SK-N-SH (cell line): ENCODE measurements around the gene NAA38. TPM values are rescaled to one million over a fixed set of nuclear protein-coding genes. Genes with fewer than 3 reads are reported as not detected.
A peak's percentile ranks its signal among the peaks of the same experiment; 100 is the strongest.

Experiments used
- CTCF ChIA-PET: fragments of 300-600, 350-600 bp; formaldehyde crosslinking; extraction: SDS; loops from one replicate; lab custom pipeline; 2021; lab: Yijun Ruan, JAX
- POLR2A ChIA-PET: fragments of 350-600 bp; sonication (Branson Sonifier 250); formaldehyde crosslinking; extraction: SDS; loops from one replicate; lab custom pipeline; 2020; ENCODE audit warnings: antibody characterized with exemption, inconsistent platforms; lab: Yijun Ruan, JAX
- DNase-seq: peaks from one replicate; pipeline ENCODE4 v3.0.0; 2012
- H2AFZ ChIP-seq: fragments of 200-600 bp; sonication (generic); 2 replicates; pipeline ENCODE4 v1.8.1; 2016; ENCODE audit warnings: antibody characterized with exemption, mild to moderate bottlenecking, low read depth
- H3F3A ChIP-seq: fragments of 200-600 bp; sonication (generic); replicated peaks from 2 replicates; pipeline ENCODE3; 2016; ENCODE audit warnings: antibody characterized with exemption, mild to moderate bottlenecking; ENCODE audit not compliant: insufficient read depth
- H3K27ac ChIP-seq, 2 experiments: fragments of 200-500 bp in 1 of 2; fragments of 200-600 bp in 1 of 2; sonication (Bioruptor generic) in 1 of 2; sonication (generic), shearing (Covaris generic) in 1 of 2; 2 replicates each; pipeline versions ENCODE4 v1.5.1 to v1.6.1; 2014 to 2016; ENCODE audit warnings: low read depth in 2 of 2, inconsistent platforms in 1 of 2, low read length in 1 of 2, mild to moderate bottlenecking in 1 of 2, mixed read lengths in 1 of 2
- H3K27me3 ChIP-seq: fragments of 200-600 bp; sonication (generic), shearing (Covaris generic); 2 replicates; pipeline ENCODE4 v1.6.1; 2016; ENCODE audit warnings: mixed run types; ENCODE audit not compliant: insufficient read depth
- H3K36me3 ChIP-seq, 2 experiments: fragments of 200-500 bp in 1 of 2; fragments of 200-600 bp in 1 of 2; sonication (Bioruptor generic) in 1 of 2; sonication (generic) in 1 of 2; replicated peaks in 1 of 2; 2 replicates each; pipeline versions ENCODE3 to v1.5.1; 2014 to 2016; ENCODE audit warnings: low read length in 1 of 2, mild to moderate bottlenecking in 1 of 2; ENCODE audit not compliant: insufficient read depth in 2 of 2, control insufficient read depth in 1 of 2
- H3K4me1 ChIP-seq, 2 experiments: fragments of 200-500 bp in 1 of 2; fragments of 200-600 bp in 1 of 2; sonication (Bioruptor generic) in 1 of 2; sonication (generic), shearing (Covaris generic) in 1 of 2; 2 replicates each; pipeline versions ENCODE4 v1.5.1 to v1.6.1; 2014 to 2016; ENCODE audit warnings: low read depth in 1 of 2, low read length in 1 of 2, mixed run types in 1 of 2; ENCODE audit not compliant: insufficient read depth in 2 of 2, control insufficient read depth in 1 of 2
- H3K4me2 ChIP-seq: fragments of 200-600 bp; sonication (generic), shearing (Covaris generic); 2 replicates; pipeline ENCODE4 v1.6.1; 2017; ENCODE audit warnings: mixed run types
- H3K4me3 ChIP-seq, 2 experiments: fragments of 200-500 bp in 1 of 2; fragments of 200-600 bp in 1 of 2; sonication (Bioruptor generic) in 1 of 2; sonication (generic), shearing (Covaris generic) in 1 of 2; 2 replicates each; pipeline versions ENCODE4 v1.5.1 to v1.8.1; 2014 to 2016; ENCODE audit warnings: low read depth in 2 of 2, inconsistent platforms in 1 of 2, low read length in 1 of 2, mild to moderate bottlenecking in 1 of 2, mixed read lengths in 1 of 2, moderate library complexity in 1 of 2
- H3K79me2 ChIP-seq: fragments of 200-600 bp; sonication (generic); 2 replicates; pipeline ENCODE4 v1.8.1; 2017; ENCODE audit warnings: mild to moderate bottlenecking; ENCODE audit not compliant: insufficient read depth
- H3K9ac ChIP-seq: fragments of 200-600 bp; sonication (generic); 2 replicates; pipeline ENCODE4 v1.6.1; 2017; ENCODE audit warnings: mixed run types
- H3K9me2 ChIP-seq: fragments of 200-600 bp; sonication (generic); 2 replicates; pipeline ENCODE4 v1.6.1; 2017; ENCODE audit warnings: mixed run types
- H3K9me3 ChIP-seq: fragments of 200-600 bp; sonication (generic); 2 replicates; pipeline ENCODE4 v1.6.1; 2017; ENCODE audit warnings: mixed run types, mild to moderate bottlenecking, moderate library complexity
- H4K20me1 ChIP-seq: fragments of 200-600 bp; sonication (generic); 2 replicates; pipeline ENCODE4 v1.6.1; 2017; ENCODE audit warnings: mild to moderate bottlenecking, mixed run types; ENCODE audit not compliant: insufficient read depth
- EZH2phosphoT487 ChIP-seq: fragments of 200-600 bp; sonication (generic); IDR thresholded peaks from 2 replicates; pipeline ENCODE4 v1.6.1; 2017; ENCODE audit warnings: low read depth, mixed run types, mild to moderate bottlenecking, antibody characterized with exemption, moderate library complexity, borderline replicate concordance
- FOXJ3 ChIP-seq: sonication (generic); formaldehyde crosslinking; IDR thresholded peaks from 2 replicates; pipeline ENCODE4 v1.5.1; 2020; ENCODE audit warnings: mild to moderate bottlenecking, missing genetic modification reagents
- GABPA ChIP-seq: IDR thresholded peaks from 2 replicates; pipeline ENCODE4 v1.4.0; 2012; ENCODE audit warnings: low read depth, mild to moderate bottlenecking
- JUND ChIP-seq: IDR thresholded peaks from 2 replicates; pipeline ENCODE4 v1.4.0; 2012
- NRF1 ChIP-seq: IDR thresholded peaks from 2 replicates; pipeline ENCODE4 v1.6.1; 2012; ENCODE audit warnings: low read depth, mild to moderate bottlenecking, low read length
- RFX5 ChIP-seq: IDR thresholded peaks from 2 replicates; pipeline ENCODE4 v1.6.1; 2012; ENCODE audit warnings: mild to moderate bottlenecking, improper control_type of control experiment, low read length
- RXRA ChIP-seq: IDR thresholded peaks from 2 replicates; pipeline ENCODE4 v1.4.0; 2012; ENCODE audit warnings: low read depth, mild to moderate bottlenecking, borderline replicate concordance
- SIN3A ChIP-seq: IDR thresholded peaks from 2 replicates; pipeline ENCODE4 v1.6.1; 2012; ENCODE audit warnings: low read depth, mild to moderate bottlenecking, low read length, moderate library complexity, borderline replicate concordance
- TAF1 ChIP-seq: IDR thresholded peaks from 2 replicates; pipeline ENCODE4 v1.6.1; 2012; ENCODE audit warnings: low read depth, mild to moderate bottlenecking, low read length, moderate library complexity, borderline replicate concordance
- WGBS: methylation state at CpG from one replicate; pipeline ENCODE4 v1.1.6; 2017; ENCODE audit warnings: low lambda C conversion rate; 5-methylcytosine and 5-hydroxymethylcytosine counted together
- polyA plus RNA-seq, 3 experiments: library from polyadenylated mRNA; depleted of rRNA; stranded (reverse); fragments of >200 nt; gene quantifications; 2 replicates each; pipeline ENCODE4 v1.2.3, GENCODE V29; 2012
- TF ChIP-seq, protein P1 (sequence below): IDR thresholded peaks from 2 replicates; pipeline ENCODE4 v1.6.1; 2012; ENCODE audit warnings: mild to moderate bottlenecking, low read depth, low read length, moderate library complexity
- TF ChIP-seq, protein P2 (sequence below): fragments of 150-350 bp; IDR thresholded peaks from 2 replicates; pipeline ENCODE4 v1.6.1; 2016; ENCODE audit warnings: mild to moderate bottlenecking, low read depth, low read length
- TF ChIP-seq, protein P3 (sequence below): IDR thresholded peaks from 2 replicates; pipeline ENCODE4 v1.4.0; 2012; ENCODE audit warnings: low read depth, borderline replicate concordance

NAA38 gene
- polyA plus RNA-seq, 1 of the 3 experiments (the other 2 are of a cell fraction), result 202 TPM

DNA sequence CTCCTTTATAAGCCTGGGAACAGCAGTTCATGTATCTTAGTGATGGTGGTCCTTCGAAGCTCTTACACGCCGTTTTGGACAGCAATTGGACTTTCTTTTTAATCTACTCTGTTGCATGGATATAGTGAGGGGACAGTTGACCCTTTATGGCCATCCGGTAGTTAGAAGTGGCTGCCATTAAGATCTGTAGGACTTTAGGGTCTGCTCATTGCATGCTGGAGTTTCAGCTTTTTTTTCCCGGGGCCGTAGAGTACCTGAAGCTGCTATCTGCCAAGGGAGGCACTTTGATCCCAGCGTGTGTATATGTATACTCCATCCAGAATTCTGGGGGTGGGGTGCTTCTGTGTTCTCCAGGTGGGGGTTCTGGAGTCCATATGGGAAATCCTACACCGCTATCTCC, 1.7 kb upstream of the NAA38 start:
- ChIA-PET POLR2A (interaction anchor here (0.7 kb wide), 1 partner anchor 16 kb away, joined by 3 read pairs; no protein-coding TSS in a partner anchor), CTCF (interaction anchor here (0.6 to 9.9 kb wide), 10 partner anchors 24 to 200 kb away, joined by 3 to 143 read pairs (median 5); partner anchors contain the start of gene KDM6B)
- Histone ChIP-seq H3K79me2 (peaks cover 15% of the 10 kb centered on the region; the same call in 1 of the 2 replicates), H3K27me3 (no peaks in the 10 kb centered on the region)
- TF ChIP-seq RXRA (no peak), SIN3A (no peak), RFX5 (no peak), GABPA (no peak), FOXJ3 (no peak), TAF1 (no peak), JUND (no peak), EZH2phosphoT487 (no peak), NRF1 (no peak)
- TF ChIP-seq, protein P1, sequence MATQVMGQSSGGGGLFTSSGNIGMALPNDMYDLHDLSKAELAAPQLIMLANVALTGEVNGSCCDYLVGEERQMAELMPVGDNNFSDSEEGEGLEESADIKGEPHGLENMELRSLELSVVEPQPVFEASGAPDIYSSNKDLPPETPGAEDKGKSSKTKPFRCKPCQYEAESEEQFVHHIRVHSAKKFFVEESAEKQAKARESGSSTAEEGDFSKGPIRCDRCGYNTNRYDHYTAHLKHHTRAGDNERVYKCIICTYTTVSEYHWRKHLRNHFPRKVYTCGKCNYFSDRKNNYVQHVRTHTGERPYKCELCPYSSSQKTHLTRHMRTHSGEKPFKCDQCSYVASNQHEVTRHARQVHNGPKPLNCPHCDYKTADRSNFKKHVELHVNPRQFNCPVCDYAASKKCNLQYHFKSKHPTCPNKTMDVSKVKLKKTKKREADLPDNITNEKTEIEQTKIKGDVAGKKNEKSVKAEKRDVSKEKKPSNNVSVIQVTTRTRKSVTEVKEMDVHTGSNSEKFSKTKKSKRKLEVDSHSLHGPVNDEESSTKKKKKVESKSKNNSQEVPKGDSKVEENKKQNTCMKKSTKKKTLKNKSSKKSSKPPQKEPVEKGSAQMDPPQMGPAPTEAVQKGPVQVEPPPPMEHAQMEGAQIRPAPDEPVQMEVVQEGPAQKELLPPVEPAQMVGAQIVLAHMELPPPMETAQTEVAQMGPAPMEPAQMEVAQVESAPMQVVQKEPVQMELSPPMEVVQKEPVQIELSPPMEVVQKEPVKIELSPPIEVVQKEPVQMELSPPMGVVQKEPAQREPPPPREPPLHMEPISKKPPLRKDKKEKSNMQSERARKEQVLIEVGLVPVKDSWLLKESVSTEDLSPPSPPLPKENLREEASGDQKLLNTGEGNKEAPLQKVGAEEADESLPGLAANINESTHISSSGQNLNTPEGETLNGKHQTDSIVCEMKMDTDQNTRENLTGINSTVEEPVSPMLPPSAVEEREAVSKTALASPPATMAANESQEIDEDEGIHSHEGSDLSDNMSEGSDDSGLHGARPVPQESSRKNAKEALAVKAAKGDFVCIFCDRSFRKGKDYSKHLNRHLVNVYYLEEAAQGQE, result no peak
- TF ChIP-seq, protein P2, sequence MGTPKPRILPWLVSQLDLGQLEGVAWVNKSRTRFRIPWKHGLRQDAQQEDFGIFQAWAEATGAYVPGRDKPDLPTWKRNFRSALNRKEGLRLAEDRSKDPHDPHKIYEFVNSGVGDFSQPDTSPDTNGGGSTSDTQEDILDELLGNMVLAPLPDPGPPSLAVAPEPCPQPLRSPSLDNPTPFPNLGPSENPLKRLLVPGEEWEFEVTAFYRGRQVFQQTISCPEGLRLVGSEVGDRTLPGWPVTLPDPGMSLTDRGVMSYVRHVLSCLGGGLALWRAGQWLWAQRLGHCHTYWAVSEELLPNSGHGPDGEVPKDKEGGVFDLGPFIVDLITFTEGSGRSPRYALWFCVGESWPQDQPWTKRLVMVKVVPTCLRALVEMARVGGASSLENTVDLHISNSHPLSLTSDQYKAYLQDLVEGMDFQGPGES, result no peak
- TF ChIP-seq, protein P3, sequence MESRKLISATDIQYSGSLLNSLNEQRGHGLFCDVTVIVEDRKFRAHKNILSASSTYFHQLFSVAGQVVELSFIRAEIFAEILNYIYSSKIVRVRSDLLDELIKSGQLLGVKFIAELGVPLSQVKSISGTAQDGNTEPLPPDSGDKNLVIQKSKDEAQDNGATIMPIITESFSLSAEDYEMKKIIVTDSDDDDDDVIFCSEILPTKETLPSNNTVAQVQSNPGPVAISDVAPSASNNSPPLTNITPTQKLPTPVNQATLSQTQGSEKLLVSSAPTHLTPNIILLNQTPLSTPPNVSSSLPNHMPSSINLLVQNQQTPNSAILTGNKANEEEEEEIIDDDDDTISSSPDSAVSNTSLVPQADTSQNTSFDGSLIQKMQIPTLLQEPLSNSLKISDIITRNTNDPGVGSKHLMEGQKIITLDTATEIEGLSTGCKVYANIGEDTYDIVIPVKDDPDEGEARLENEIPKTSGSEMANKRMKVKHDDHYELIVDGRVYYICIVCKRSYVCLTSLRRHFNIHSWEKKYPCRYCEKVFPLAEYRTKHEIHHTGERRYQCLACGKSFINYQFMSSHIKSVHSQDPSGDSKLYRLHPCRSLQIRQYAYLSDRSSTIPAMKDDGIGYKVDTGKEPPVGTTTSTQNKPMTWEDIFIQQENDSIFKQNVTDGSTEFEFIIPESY, result no peak
- TF ChIP-seq, all 33 proteins: peak for 0
- H3K36me3 ChIP-seq, result peaks cover 0 to 33% of the 10 kb centered on the region in 2 experiments
- H3K9me3 ChIP-seq, result no peaks in the 10 kb centered on the region
- H3K4me3 ChIP-seq, result peak overlapping the region; percentile 72 to 77; a peak in 3 of 4 replicates
- H3K9me2 ChIP-seq, result no peaks in the 10 kb centered on the region
- WGBS, result 98% methylated on average over 8 of the region's 8 CpGs
- peak overlapping the region; percentile 79 for H3K9ac ChIP-seq
- peaks cover 23 to 37% of the 10 kb centered on the region in 2 experiments; a peak in 3 of 4 replicates for H3K4me1 ChIP-seq
- H3K4me2 ChIP-seq, result peak overlapping the region; percentile 91
- H2AFZ ChIP-seq, result no peak overlapping the region
- DNase-seq, result no peak
- H3K27ac ChIP-seq, result peak overlapping the region; percentile 1 to 93; a peak in 2 of 4 replicates
- peaks cover 19% of the 10 kb centered on the region for H3F3A ChIP-seq
- no peaks in the 10 kb centered on the region; the same call in 1 of the 2 replicates for H4K20me1 ChIP-seq
